NCI-H69 (cell line): ENCODE measurements around the gene JKAMP.

Experiments used
- DNase-seq: peaks from one replicate; lab custom pipeline; 2025; lab: John Stamatoyannopoulos, UW

The JKAMP gene

GRCh38 chr14:59541731-59542130 is 57.4 kb downstream of the JKAMP start:
- DNase-seq: no peak

GRCh38 chr14:59543873-59544272 is 59.6 kb downstream of the JKAMP start:
- DNase-seq: no peak

- DNase-seq: peak; percentile 64
Observed at GRCh38 chr14:59547310-59547709, 63.0 kb downstream of the JKAMP start.
